ENCODE measurements around the gene RPRD1B.

DNA sequence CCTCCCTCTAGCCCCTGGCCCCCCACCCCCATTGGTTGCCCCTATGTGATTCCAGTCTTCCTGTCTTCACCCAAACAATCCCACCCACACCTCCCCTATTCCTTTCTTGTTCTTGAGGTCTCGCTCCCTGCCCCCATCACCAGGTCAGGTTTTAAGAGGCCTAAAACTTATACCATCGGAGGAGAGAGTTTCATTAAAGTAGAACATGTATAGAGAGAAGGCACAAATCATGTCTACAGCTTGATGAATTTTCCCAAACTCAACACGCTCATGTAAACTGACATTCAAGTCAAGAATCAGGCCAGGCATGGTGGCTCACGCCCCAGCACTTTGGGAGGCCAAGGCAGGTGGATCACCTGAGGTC lies 87.1 kb downstream of the RPRD1B start:
- TF ChIP-seq EZH2 (IDR thresholded peaks at IDR 0.05; ENCODE audit: borderline replicate concordance) (no peak), CTCF (IDR thresholded peaks at IDR 0.05; ENCODE audit: poor library complexity) (no peak), EZH2phosphoT487 (IDR thresholded peaks at IDR 0.05; ENCODE audit: low read depth, severe bottlenecking, unreplicated experiment) (no peak)
